Smooth muscle cell (in vitro differentiated cells): Measurements from ENCODE around the gene PARPBP. TPM values are rescaled to one million over a fixed set of nuclear protein-coding genes. Genes with fewer than 3 reads are reported as not detected.
"Not testable (repeated sequence)": the region's sequence is repeated elsewhere in the genome, so short reads cannot be mapped to it uniquely, and the experiment has no call there.

Experiments
- DNase-seq: peaks from one replicate; lab custom pipeline; 2025; ENCODE audit not compliant: unreplicated experiment; lab: John Stamatoyannopoulos, UW
- H2AFZ ChIP-seq: fragments of 200-600 bp; sonication (generic); 2 replicates; pipeline ENCODE4 v1.6.0; 2016; ENCODE audit warnings: antibody characterized with exemption, low read depth, mild to moderate bottlenecking
- H3F3A ChIP-seq: fragments of 200-600 bp; sonication (generic); 2 replicates; pipeline ENCODE4 v1.6.0; 2017; ENCODE audit warnings: antibody characterized with exemption, low read depth
- H3K27ac ChIP-seq: fragments of 200-600 bp; sonication (generic); 2 replicates; pipeline ENCODE4 v1.5.1; 2016; ENCODE audit warnings: low read depth, mild to moderate bottlenecking
- H3K27me3 ChIP-seq: fragments of 200-600 bp; sonication (generic); 2 replicates; pipeline ENCODE4 v1.6.1; 2016; ENCODE audit warnings: low read depth, mild to moderate bottlenecking
- H3K36me3 ChIP-seq: fragments of 200-600 bp; sonication (generic); 2 replicates; pipeline ENCODE4 v1.5.1; 2016; ENCODE audit warnings: low read depth
- H3K4me1 ChIP-seq: fragments of 200-600 bp; sonication (generic); 2 replicates; pipeline ENCODE4 v1.5.1; 2016; ENCODE audit warnings: low read depth
- H3K4me2 ChIP-seq: fragments of 200-600 bp; sonication (generic); 2 replicates; pipeline ENCODE4 v1.6.0; 2016; ENCODE audit warnings: mild to moderate bottlenecking
- H3K4me3 ChIP-seq: fragments of 200-600 bp; sonication (generic); 2 replicates; pipeline ENCODE4 v1.5.1; 2016; ENCODE audit warnings: mild to moderate bottlenecking
- H3K79me2 ChIP-seq: fragments of 200-600 bp; sonication (generic); 2 replicates; pipeline ENCODE4 v1.6.0; 2016; ENCODE audit warnings: low read depth, mild to moderate bottlenecking
- H3K9ac ChIP-seq: fragments of 200-600 bp; sonication (generic); 2 replicates; pipeline ENCODE4 v1.6.0; 2016; ENCODE audit warnings: low read depth
- H3K9me3 ChIP-seq: fragments of 200-600 bp; sonication (generic); replicated peaks from 2 replicates; pipeline ENCODE4 v1.5.1; 2016; ENCODE audit warnings: low read depth
- H4K20me1 ChIP-seq: fragments of 200-600 bp; sonication (generic); 2 replicates; pipeline ENCODE4 v1.6.0; 2016; ENCODE audit warnings: low read depth
- WGBS: methylation state at CpG from one replicate; pipeline ENCODE4 v1.1.7; 2016; ENCODE audit warnings: low lambda C conversion rate; 5-methylcytosine and 5-hydroxymethylcytosine counted together
- polyA plus RNA-seq: library from polyadenylated mRNA; unstranded; fragments of >200 nt; fragmentation: Nextera tagmentation; extraction: Ambion mirVana; gene quantifications from 2 replicates; pipeline ENCODE4 v1.2.1, GENCODE V29; 2016
- total RNA-seq: library from RNA; depleted of rRNA; stranded (reverse); fragments of >200 nt; gene quantifications from 2 replicates; pipeline ENCODE4 v1.2.3, GENCODE V29; 2014
- TF ChIP-seq, protein P1 (sequence below): fragments of 200-600 bp; sonication (generic); IDR thresholded peaks from 2 replicates; pipeline ENCODE4 v1.5.1; 2017; ENCODE audit warnings: borderline replicate concordance, mild to moderate bottlenecking, antibody characterized with exemption; ENCODE audit not compliant: insufficient read depth, poor library complexity, severe bottlenecking

PARPBP gene
- total and polyA plus RNA-seq, 2 experiments from 2014 or later = 3.7 to 7.9 TPM

DNA sequence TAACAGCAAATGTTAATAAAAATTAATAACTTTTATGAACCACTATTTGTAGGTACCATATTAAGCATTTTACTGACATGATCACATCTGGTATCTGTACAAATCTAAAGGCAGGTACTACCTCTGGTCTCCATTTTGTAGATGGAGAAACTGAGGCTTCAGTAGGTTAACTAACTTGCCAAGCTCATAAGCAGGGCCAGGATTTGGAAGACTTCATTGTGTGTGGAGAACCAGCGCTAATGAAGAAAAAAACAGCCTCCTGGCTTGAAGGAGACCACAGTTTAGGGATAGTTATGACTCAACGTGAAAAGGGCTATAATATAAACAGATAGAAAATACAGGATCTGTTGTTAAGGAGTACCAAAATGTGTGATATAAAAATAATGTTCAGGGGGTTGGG is 1.1 kb upstream of the PARPBP start:
- H3K4me2 ChIP-seq = peak overlapping the region; percentile 94
- no peak overlapping the region for H3K9ac ChIP-seq
- 63% methylated on average over 2 of the region's 2 CpGs for WGBS
- peaks cover 16% of the 10 kb centered on the region for H3K4me1 ChIP-seq
- no peak for DNase-seq
- no peaks in the 10 kb centered on the region for H4K20me1 ChIP-seq
- no peak overlapping the region for H2AFZ ChIP-seq
- TF ChIP-seq, protein P1, sequence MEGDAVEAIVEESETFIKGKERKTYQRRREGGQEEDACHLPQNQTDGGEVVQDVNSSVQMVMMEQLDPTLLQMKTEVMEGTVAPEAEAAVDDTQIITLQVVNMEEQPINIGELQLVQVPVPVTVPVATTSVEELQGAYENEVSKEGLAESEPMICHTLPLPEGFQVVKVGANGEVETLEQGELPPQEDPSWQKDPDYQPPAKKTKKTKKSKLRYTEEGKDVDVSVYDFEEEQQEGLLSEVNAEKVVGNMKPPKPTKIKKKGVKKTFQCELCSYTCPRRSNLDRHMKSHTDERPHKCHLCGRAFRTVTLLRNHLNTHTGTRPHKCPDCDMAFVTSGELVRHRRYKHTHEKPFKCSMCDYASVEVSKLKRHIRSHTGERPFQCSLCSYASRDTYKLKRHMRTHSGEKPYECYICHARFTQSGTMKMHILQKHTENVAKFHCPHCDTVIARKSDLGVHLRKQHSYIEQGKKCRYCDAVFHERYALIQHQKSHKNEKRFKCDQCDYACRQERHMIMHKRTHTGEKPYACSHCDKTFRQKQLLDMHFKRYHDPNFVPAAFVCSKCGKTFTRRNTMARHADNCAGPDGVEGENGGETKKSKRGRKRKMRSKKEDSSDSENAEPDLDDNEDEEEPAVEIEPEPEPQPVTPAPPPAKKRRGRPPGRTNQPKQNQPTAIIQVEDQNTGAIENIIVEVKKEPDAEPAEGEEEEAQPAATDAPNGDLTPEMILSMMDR = no peak
- no peaks in the 10 kb centered on the region for H3K79me2 ChIP-seq
- no peaks in the 10 kb centered on the region for H3K27me3 ChIP-seq
- no peaks in the 10 kb centered on the region for H3F3A ChIP-seq
- no peak overlapping the region for H3K27ac ChIP-seq
- H3K36me3 ChIP-seq = peaks cover 7% of the 10 kb centered on the region
- no peaks in the 10 kb centered on the region for H3K9me3 ChIP-seq
- peak overlapping the region; percentile 82 for H3K4me3 ChIP-seq

DNA sequence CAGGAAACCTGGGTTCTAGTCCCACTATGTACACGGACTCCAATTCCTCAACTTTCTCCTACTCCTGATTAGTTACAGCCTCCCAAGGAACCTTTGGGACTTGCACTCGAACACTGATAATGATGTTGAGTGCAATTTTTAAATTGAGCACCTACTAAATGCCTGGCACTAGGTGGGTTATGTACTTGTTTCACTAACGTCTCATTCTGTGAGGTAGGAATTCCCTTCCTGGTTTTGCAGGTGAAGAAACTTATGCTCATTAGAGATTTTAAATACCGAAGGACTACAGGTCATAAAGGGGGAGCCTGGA is 536 bp downstream of the PARPBP start:
- H3K79me2 ChIP-seq = no peaks in the 10 kb centered on the region
- TF ChIP-seq, protein P1 = no peak
- H3K9me3 ChIP-seq = no peaks in the 10 kb centered on the region
- peak overlapping the region; percentile 82 for H3K4me3 ChIP-seq
- peak overlapping the region; percentile 85 for H3K9ac ChIP-seq
- peaks cover 16% of the 10 kb centered on the region for H3K4me1 ChIP-seq
- H3F3A ChIP-seq = no peaks in the 10 kb centered on the region
- peak overlapping the region; percentile 94 for H3K4me2 ChIP-seq
- H3K36me3 ChIP-seq = peaks cover 7% of the 10 kb centered on the region
- H3K27ac ChIP-seq = peak overlapping the region; percentile 5
- H2AFZ ChIP-seq = peak overlapping the region; percentile 83
- DNase-seq = no peak
- no peaks in the 10 kb centered on the region for H4K20me1 ChIP-seq
- WGBS = 4% methylated on average over 4 of the region's 4 CpGs
- H3K27me3 ChIP-seq = no peaks in the 10 kb centered on the region

DNA sequence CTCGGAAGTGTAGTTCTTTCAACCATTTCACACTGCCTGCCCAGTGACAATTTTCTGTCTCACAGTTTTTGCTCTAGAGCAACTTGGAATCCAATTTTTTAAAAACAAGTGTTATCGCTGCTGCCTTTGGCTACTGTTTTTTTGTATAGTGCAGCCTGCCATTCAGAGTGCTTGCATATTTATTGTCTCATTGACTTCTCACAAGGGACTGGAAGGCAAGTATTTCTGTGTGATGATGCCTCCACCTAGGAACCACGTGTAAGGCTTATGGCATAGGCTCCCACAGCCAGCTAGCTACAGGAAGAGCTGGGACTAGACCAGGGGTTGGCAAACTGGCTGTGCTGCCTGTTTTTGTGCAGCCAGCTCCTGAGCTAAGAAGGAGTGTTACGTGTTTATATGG is 903 bp downstream of the PARPBP start:
- H2AFZ ChIP-seq = peak overlapping the region; percentile 83
- H3K27me3 ChIP-seq = no peaks in the 10 kb centered on the region
- peak overlapping the region; percentile 94 for H3K4me2 ChIP-seq
- no peak for DNase-seq
- peaks cover 16% of the 10 kb centered on the region for H3K4me1 ChIP-seq
- H4K20me1 ChIP-seq = no peaks in the 10 kb centered on the region
- H3K9me3 ChIP-seq = no peaks in the 10 kb centered on the region
- H3F3A ChIP-seq = no peaks in the 10 kb centered on the region
- H3K4me3 ChIP-seq = peak overlapping the region; percentile 82
- peak overlapping the region; percentile 5 for H3K27ac ChIP-seq
- H3K9ac ChIP-seq = no peak overlapping the region
- 33% methylated on average over 4 of the region's 4 CpGs for whole genome bisulfite sequencing
- peaks cover 4% of the 10 kb centered on the region for H3K36me3 ChIP-seq
- TF ChIP-seq, protein P1 = no peak
- no peaks in the 10 kb centered on the region for H3K79me2 ChIP-seq

- H3K79me2 ChIP-seq, H3K9ac ChIP-seq, H3K27me3 ChIP-seq, H3K27ac ChIP-seq, H3K36me3 ChIP-seq, DNase-seq, H3F3A ChIP-seq, H4K20me1 ChIP-seq, H3K9me3 ChIP-seq: not testable (repeated sequence)
- WGBS = 96% methylated on average over 2 of the region's 2 CpGs
- Histone ChIP-seq H3K4me2 (peak overlapping the region; percentile 94), H2AFZ (peak overlapping the region; percentile 83), H3K4me1 (peaks cover 16% of the 10 kb centered on the region), H3K4me3 (peak overlapping the region; percentile 82)
Measured at GRCh38 chr12:102121328-102121727, 1.3 kb downstream of the PARPBP start.

GRCh38 chr12:102130720-102131119 is 10.7 kb downstream of the PARPBP start:
- H3K9ac ChIP-seq, DNase-seq: not testable (repeated sequence)
- 67% methylated on average over 3 of the region's 3 CpGs for WGBS

GRCh38 chr12:102131442-102131841 is 11.5 kb downstream of the PARPBP start:
- WGBS = 98% methylated on average over 2 of the region's 2 CpGs
- H3K79me2 ChIP-seq, H3K4me2 ChIP-seq: not testable (repeated sequence)

More at GRCh38 chr12:102130720-102131119, 10.7 kb downstream of the PARPBP start:
- not testable (repeated sequence) for H3K27ac ChIP-seq, H3K9me3 ChIP-seq, H3K36me3 ChIP-seq, H3K27me3 ChIP-seq, H4K20me1 ChIP-seq, H3F3A ChIP-seq, H3K79me2 ChIP-seq, H3K4me3 ChIP-seq, H3K4me2 ChIP-seq, H2AFZ ChIP-seq, H3K4me1 ChIP-seq

More at GRCh38 chr12:102131442-102131841, 11.5 kb downstream of the PARPBP start:
- H3K27ac ChIP-seq, H3K9me3 ChIP-seq, H3K36me3 ChIP-seq, DNase-seq, H3F3A ChIP-seq, H4K20me1 ChIP-seq, H3K4me3 ChIP-seq, H3K27me3 ChIP-seq, H3K4me1 ChIP-seq, H2AFZ ChIP-seq, H3K9ac ChIP-seq: not testable (repeated sequence)
